Activated B cell treated with CpG ODN at 0.5 μM for 24 hours (primary cell): ENCODE measurements around the gene XPNPEP1. TPM values are rescaled to one million over a fixed set of nuclear protein-coding genes. Genes with fewer than 3 reads are reported as not detected.

Experiments used
- ATAC-seq: fragments of 200-7000 bp; cut with Tn5 transposase; one replicate; pipeline ENCODE4 v1.10.0; 2021; ENCODE audit warnings: low read depth, mild to moderate bottlenecking, moderate library complexity
- CTCF ChIA-PET: fragments of 350-600 bp; sonication (Branson Sonifier 250); formaldehyde crosslinking; loops from one replicate; lab custom pipeline; 2021; ENCODE audit warnings: antibody characterized with exemption; lab: Charles Lee
- POLR2A ChIA-PET: fragments of 350-600 bp; sonication (Branson Sonifier 250); formaldehyde crosslinking; loops from one replicate; lab custom pipeline; 2021; ENCODE audit warnings: antibody characterized with exemption; lab: Charles Lee
- DNase-seq: peaks from one replicate; pipeline ENCODE4 v3.0.0; 2022
- H3K27ac Mint-ChIP-seq: one replicate; pipeline ENCODE4 v1.8.0; 2020; ENCODE audit warnings: mixed read lengths
- H3K27me3 Mint-ChIP-seq: one replicate; pipeline ENCODE4 v1.8.0; 2021; ENCODE audit warnings: mixed read lengths
- H3K36me3 Mint-ChIP-seq: one replicate; pipeline ENCODE4 v1.8.0; 2021; ENCODE audit warnings: low read depth, mixed read lengths
- H3K4me1 Mint-ChIP-seq: one replicate; pipeline ENCODE4 v1.8.0; 2021; ENCODE audit warnings: mixed read lengths
- H3K4me3 Mint-ChIP-seq: one replicate; pipeline ENCODE4 v1.8.0; 2020; ENCODE audit warnings: mild to moderate bottlenecking, mixed read lengths
- H3K9me3 Mint-ChIP-seq: one replicate; pipeline ENCODE4 v1.8.0; 2020; ENCODE audit warnings: mixed read lengths
- CTCF ChIP-seq: fragments of 200-600 bp; IDR thresholded peaks from one replicate; pipeline ENCODE4 v1.8.0; 2022; ENCODE audit warnings: antibody characterized with exemption, mild to moderate bottlenecking
- intact Hi-C: fragments of 100-400 bp; cut with micrococcal nuclease; formaldehyde crosslinking; loops from one replicate; pipeline ENCODE4 v1.15.1; 2024
- total RNA-seq: library from RNA; stranded (reverse); gene quantifications from 2 replicates; pipeline ENCODE4 v1.2.3, GENCODE V29; 2022

XPNPEP1 gene
- total RNA-seq, 1 donor from 2014 or later = 70.6 TPM

- ChIA-PET CTCF (no interaction called here), POLR2A (no interaction called here)
- no peak for TF ChIP-seq CTCF
- intact Hi-C loops = no loop called here
- Mint-ChIP-seq H3K36me3 (no peaks in the 10 kb centered on the region), H3K27ac (no peak overlapping the region), H3K4me1 (no peaks in the 10 kb centered on the region), H3K4me3 (no peak overlapping the region), H3K27me3 (peaks cover 1% of the 10 kb centered on the region), H3K9me3 (no peaks in the 10 kb centered on the region)
- ATAC-seq = no peak
- no peak for DNase-seq
These were observed 17.2 kb upstream of the XPNPEP1 start for GRCh38 chr10:109940553-109940952.

- no peaks in the 10 kb centered on the region for H3K4me1 Mint-ChIP-seq
- no peaks in the 10 kb centered on the region for H3K36me3 Mint-ChIP-seq
- ATAC-seq (no peak), DNase-seq (no peak)
- intact Hi-C loops = no loop called here
- TF ChIP-seq CTCF = no peak
- no peak overlapping the region for H3K4me3 Mint-ChIP-seq
- H3K27me3 Mint-ChIP-seq = peaks cover 2% of the 10 kb centered on the region
- H3K9me3 Mint-ChIP-seq = no peaks in the 10 kb centered on the region
- no peak overlapping the region for H3K27ac Mint-ChIP-seq
- POLR2A ChIA-PET = no interaction called here
- CTCF ChIA-PET = no interaction called here
These were observed 16.8 kb upstream of the XPNPEP1 start for GRCh38 chr10:109940117-109940516.

- ChIA-PET CTCF (no interaction called here), POLR2A (no interaction called here)
- TF ChIP-seq CTCF = no peak
- Mint-ChIP-seq H3K27me3 (peaks cover 2% of the 10 kb centered on the region), H3K36me3 (no peaks in the 10 kb centered on the region), H3K4me3 (no peak overlapping the region), H3K27ac (no peak overlapping the region), H3K4me1 (no peaks in the 10 kb centered on the region), H3K9me3 (no peaks in the 10 kb centered on the region)
- no peak for DNase-seq
- intact Hi-C loops = no loop called here
- no peak for ATAC-seq
These were observed 16.1 kb upstream of the XPNPEP1 start for GRCh38 chr10:109939315-109939961.

- no peak for ATAC-seq
- Mint-ChIP-seq H3K27me3 (peaks cover 2% of the 10 kb centered on the region), H3K27ac (no peak overlapping the region), H3K4me3 (no peak overlapping the region), H3K4me1 (no peaks in the 10 kb centered on the region), H3K36me3 (no peaks in the 10 kb centered on the region), H3K9me3 (no peaks in the 10 kb centered on the region)
- CTCF ChIA-PET = interaction anchor here (1.6 kb wide), 1 partner anchor 53 kb away, joined by 3 read pairs; no protein-coding TSS in a partner anchor
- TF ChIP-seq CTCF = no peak
- intact Hi-C loops = no loop called here
- POLR2A ChIA-PET = no interaction called here
- DNase-seq = no peak
These were observed 14.3 kb upstream of the XPNPEP1 start for GRCh38 chr10:109937460-109938065.

GRCh38 chr10:109934958-109935793 is 11.9 kb upstream of the XPNPEP1 start:
- ATAC-seq (no peak), DNase-seq (no peak)
- Mint-ChIP-seq H3K9me3 (no peaks in the 10 kb centered on the region), H3K27me3 (peaks cover 12% of the 10 kb centered on the region), H3K36me3 (no peaks in the 10 kb centered on the region), H3K27ac (no peak overlapping the region), H3K4me3 (no peak overlapping the region), H3K4me1 (no peaks in the 10 kb centered on the region)
- ChIA-PET POLR2A (no interaction called here), CTCF (no interaction called here)
- TF ChIP-seq CTCF = no peak
- intact Hi-C loops = no loop called here
